Stimulated activated CD8-positive, alpha-beta memory T cell treated with anti-CD3 and anti-CD28 coated beads, Interleukin-7, amount 100 ng/mL, for 4 hours (primary cell): ENCODE measurements around the gene NKAIN1.
"Not testable (repeated sequence)": the region's sequence is repeated elsewhere in the genome, so short reads cannot be mapped to it uniquely, and the experiment has no call there.

Experiments
- DNase-seq, 2 donors: peaks; one replicate each; pipeline ENCODE4 v3.0.0-alpha.2; 2020; ENCODE audit warnings: low read depth in 2 of 2

Gene NKAIN1

GRCh38 chr1:31239653-31240241, at the start of gene NKAIN1:
Gene NKAIN1, minus strand, starts transcription at chr1:31239887. Its CDS starts 340 bp downstream, at chr1:31239547.
- DNase-seq = no peak

GRCh38 chr1:31289021-31289420, 49.3 kb upstream of the NKAIN1 start:
- no peak for DNase-seq

- not testable (repeated sequence) for DNase-seq
Observed at GRCh38 chr1:31287791-31288190, 48.1 kb upstream of the NKAIN1 start.

GRCh38 chr1:31282426-31282825, 42.7 kb upstream of the NKAIN1 start:
- DNase-seq = not testable (repeated sequence)

- DNase-seq = no peak
Observed at GRCh38 chr1:31273619-31274018, 33.9 kb upstream of the NKAIN1 start.

GRCh38 chr1:31272369-31272768, 32.7 kb upstream of the NKAIN1 start:
- no peak for DNase-seq

GRCh38 chr1:31266547-31266946, 26.9 kb upstream of the NKAIN1 start:
- DNase-seq = no peak

- no peak for DNase-seq
Observed at GRCh38 chr1:31264790-31265386, 25.2 kb upstream of the NKAIN1 start.

- no peak for DNase-seq
Observed at GRCh38 chr1:31263408-31263807, 23.7 kb upstream of the NKAIN1 start.

- not testable (repeated sequence) for DNase-seq
Observed at GRCh38 chr1:31262393-31262792, 22.7 kb upstream of the NKAIN1 start.

GRCh38 chr1:31261916-31262315, 22.2 kb upstream of the NKAIN1 start:
- DNase-seq = no peak

GRCh38 chr1:31259746-31260145, 20.1 kb upstream of the NKAIN1 start:
- no peak for DNase-seq

GRCh38 chr1:31258581-31258980, 18.9 kb upstream of the NKAIN1 start:
- no peak for DNase-seq

- no peak for DNase-seq
Observed at GRCh38 chr1:31257213-31257612, 17.5 kb upstream of the NKAIN1 start.

GRCh38 chr1:31249854-31250253, 10.2 kb upstream of the NKAIN1 start:
- no peak for DNase-seq

GRCh38 chr1:31248276-31248675, 8.6 kb upstream of the NKAIN1 start:
- no peak for DNase-seq

- no peak for DNase-seq
Observed at GRCh38 chr1:31244326-31244725, 4.6 kb upstream of the NKAIN1 start.

- no peak for DNase-seq
Observed at GRCh38 chr1:31243501-31244286, 4.0 kb upstream of the NKAIN1 start.

- DNase-seq = no peak
Observed at GRCh38 chr1:31241321-31241720, 1.6 kb upstream of the NKAIN1 start.

GRCh38 chr1:31238986-31239613, 587 bp downstream of the NKAIN1 start:
- DNase-seq = no peak

- no peak for DNase-seq
Observed at GRCh38 chr1:31238612-31238985, 1.1 kb downstream of the NKAIN1 start.

GRCh38 chr1:31234870-31235269, 4.8 kb downstream of the NKAIN1 start:
- no peak for DNase-seq
